Rectal smooth muscle tissue (tissue), 1 donor: ENCODE data around the gene CFAP410.
"Not testable (repeated sequence)": the region's sequence is repeated elsewhere in the genome, so short reads cannot be mapped to it uniquely, and the experiment has no call there.

ENCODE experiments used
- H3K27ac ChIP-seq: one replicate; pipeline ENCODE4 v1.7.0; 2013; ENCODE audit warnings: low read depth, low read length, inconsistent platforms
- H3K27me3 ChIP-seq: one replicate; pipeline ENCODE4 v1.7.0; 2013; ENCODE audit warnings: low read length; ENCODE audit not compliant: control insufficient read depth, insufficient read depth
- H3K36me3 ChIP-seq: one replicate; pipeline ENCODE4 v1.7.0; 2013; ENCODE audit warnings: low read length; ENCODE audit not compliant: control insufficient read depth, insufficient read depth
- H3K4me1 ChIP-seq: one replicate; pipeline ENCODE4 v1.7.0; 2013; ENCODE audit warnings: low read length; ENCODE audit not compliant: control insufficient read depth, insufficient read depth
- H3K4me3 ChIP-seq: one replicate; pipeline ENCODE4 v1.7.0; 2013; ENCODE audit warnings: low read length
- H3K9ac ChIP-seq: one replicate; pipeline ENCODE4 v1.7.0; 2013; ENCODE audit warnings: low read length

The CFAP410 gene

DNA sequence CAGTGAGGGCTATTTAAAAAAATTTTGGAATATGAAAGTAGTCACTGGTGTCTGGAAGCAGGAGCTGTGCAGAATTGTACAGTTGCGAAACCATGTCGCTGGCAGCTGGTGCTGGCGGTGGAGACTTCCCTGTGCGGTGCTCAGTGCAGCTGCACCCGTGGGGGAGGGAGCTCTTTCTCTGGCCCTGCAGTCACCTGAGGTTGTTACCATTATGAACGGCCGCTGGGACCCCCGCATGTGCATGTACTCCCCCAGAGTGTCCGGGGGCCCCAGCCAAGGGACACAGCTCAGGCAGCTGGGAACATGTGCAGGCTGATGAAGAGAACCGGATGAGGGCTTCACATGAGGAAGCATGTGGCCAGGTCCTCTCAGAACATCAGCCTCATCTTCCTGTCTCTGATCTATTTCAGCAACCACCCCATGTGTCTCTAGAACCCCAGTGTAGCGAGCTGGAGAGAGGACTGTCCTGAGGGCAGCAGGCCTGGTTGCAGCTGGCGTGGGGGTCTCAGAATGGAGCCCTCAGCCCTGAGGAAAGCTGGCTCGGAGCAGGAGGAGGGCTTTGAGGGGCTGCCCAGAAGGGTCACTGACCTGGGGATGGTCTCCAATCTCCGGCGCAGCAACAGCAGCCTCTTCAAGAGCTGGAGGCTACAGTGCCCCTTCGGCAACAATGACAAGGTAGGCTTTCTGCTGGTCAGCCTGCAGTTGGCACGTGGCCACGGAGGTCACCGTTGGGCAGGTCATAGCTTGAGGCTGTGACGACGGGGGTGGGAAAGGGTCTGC, 14.2 kb upstream of the CFAP410 start, which contains the start of gene TRPM2:
TSS of gene TRPM2 (plus strand) at position 431 of the 780 bp plus-strand sequence. CDS start at position 511, 80 bp downstream.
- Histone ChIP-seq H3K9ac (no peak within 1 kb of the TSS), H3K27me3 (peaks cover 4% of the 10 kb centered on the region), H3K4me1 (no peaks in the 10 kb centered on the region), H3K4me3 (peak within 1 kb of the TSS; percentile 49), H3K27ac (no peak within 1 kb of the TSS), H3K36me3 (no peaks in the 10 kb centered on the region)

- Histone ChIP-seq H3K9ac (no peak overlapping the region), H3K27ac (no peak overlapping the region), H3K27me3 (peaks cover 4% of the 10 kb centered on the region), H3K4me1 (no peaks in the 10 kb centered on the region), H3K36me3 (no peaks in the 10 kb centered on the region), H3K4me3 (no peak overlapping the region)
Measured at GRCh38 chr21:44352253-44352860, 13.2 kb upstream of the CFAP410 start.

- peaks cover 4% of the 10 kb centered on the region for H3K27me3 ChIP-seq
- no peak overlapping the region for H3K27ac ChIP-seq
- no peaks in the 10 kb centered on the region for H3K36me3 ChIP-seq
- no peaks in the 10 kb centered on the region for H3K4me1 ChIP-seq
- no peak overlapping the region for H3K4me3 ChIP-seq
- H3K9ac ChIP-seq, result no peak overlapping the region
Measured at GRCh38 chr21:44351535-44352252, 12.5 kb upstream of the CFAP410 start.

GRCh38 chr21:44350773-44351481, 11.7 kb upstream of the CFAP410 start:
- Histone ChIP-seq H3K27me3 (peaks cover 4% of the 10 kb centered on the region), H3K4me1 (no peaks in the 10 kb centered on the region), H3K36me3 (no peaks in the 10 kb centered on the region), H3K9ac (no peak overlapping the region), H3K4me3 (no peak overlapping the region), H3K27ac (no peak overlapping the region)

DNA sequence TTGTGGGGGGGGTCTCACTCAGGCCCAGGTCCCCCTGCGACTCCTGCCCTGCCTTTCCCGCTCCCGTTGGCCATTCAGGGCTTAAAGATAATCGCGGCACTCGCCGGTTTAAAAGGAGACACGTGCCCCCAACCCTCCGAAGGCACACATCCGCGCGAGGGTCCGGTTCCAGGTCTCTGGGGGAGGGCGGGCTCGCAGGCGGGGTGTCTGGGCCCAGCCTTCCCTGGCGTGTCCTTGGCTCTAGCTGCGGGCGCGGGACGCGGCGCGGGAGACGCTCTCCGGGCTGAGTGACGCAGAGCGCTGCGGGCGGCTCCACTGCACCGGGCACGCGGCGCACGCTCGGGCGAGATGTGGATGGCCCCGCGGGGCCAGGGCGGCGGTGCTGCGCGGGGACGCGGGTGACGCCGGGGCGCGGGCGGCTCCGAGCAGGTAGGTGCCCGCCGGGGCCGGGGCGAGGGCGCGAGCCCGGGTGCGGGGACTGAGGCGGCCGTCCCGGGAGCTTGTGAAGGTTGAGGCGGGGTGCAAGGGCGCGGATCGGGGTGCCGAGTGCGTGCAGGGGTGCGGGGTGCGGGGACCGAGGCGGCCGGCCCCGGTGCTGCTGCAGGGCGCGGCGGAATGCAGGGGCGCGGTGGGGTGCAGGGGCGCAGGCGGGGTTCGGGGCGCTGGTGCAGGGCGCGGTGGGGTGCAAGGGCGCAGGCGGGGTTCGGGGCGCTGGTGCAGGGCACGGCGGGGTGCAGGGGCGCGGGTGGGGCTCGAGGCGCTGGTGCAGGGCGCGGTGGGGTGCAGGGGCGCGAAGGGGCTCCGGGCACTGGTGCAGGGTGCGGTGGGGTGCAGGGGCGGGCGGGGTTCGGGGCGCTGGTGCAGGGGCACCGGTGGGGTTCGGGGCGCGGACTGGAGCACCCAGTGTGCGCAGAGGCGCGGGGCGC, 10.9 kb upstream of the CFAP410 start:
- Histone ChIP-seq H3K27me3 (peaks cover 4% of the 10 kb centered on the region), H3K27ac (no peak overlapping the region), H3K4me3 (no peak overlapping the region), H3K9ac (no peak overlapping the region), H3K36me3 (no peaks in the 10 kb centered on the region), H3K4me1 (no peaks in the 10 kb centered on the region)

DNA sequence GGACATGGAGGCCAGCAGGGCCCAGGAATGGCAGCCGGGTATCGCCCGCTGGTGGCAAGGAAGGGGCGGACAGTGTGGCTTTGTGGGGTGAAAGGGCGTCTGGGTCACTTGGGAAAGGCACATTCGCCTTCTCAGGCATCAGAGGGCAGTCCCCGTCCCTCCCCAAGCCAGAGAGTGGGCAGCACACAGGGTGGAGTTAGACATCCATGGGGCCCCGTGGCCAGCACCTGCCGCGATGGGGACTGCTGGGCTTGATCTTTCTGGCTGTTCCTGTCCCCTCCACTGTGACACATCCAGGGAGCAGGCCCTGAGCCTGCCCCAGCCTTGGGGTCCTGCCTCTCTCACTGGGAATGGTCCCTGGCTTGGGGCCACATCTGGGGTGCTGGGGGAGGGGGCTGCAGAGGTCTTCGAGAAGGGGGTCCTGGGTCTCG, 10.2 kb upstream of the CFAP410 start:
- no peak overlapping the region for H3K27ac ChIP-seq
- no peaks in the 10 kb centered on the region for H3K36me3 ChIP-seq
- no peaks in the 10 kb centered on the region for H3K4me1 ChIP-seq
- no peak overlapping the region for H3K4me3 ChIP-seq
- peaks cover 4% of the 10 kb centered on the region for H3K27me3 ChIP-seq
- no peak overlapping the region for H3K9ac ChIP-seq

- Histone ChIP-seq H3K36me3 (no peaks in the 10 kb centered on the region), H3K4me3 (no peak overlapping the region), H3K27me3 (peaks cover 4% of the 10 kb centered on the region), H3K27ac (no peak overlapping the region), H3K9ac (no peak overlapping the region), H3K4me1 (no peaks in the 10 kb centered on the region)
Measured at GRCh38 chr21:44348861-44349260, 9.7 kb upstream of the CFAP410 start.

DNA sequence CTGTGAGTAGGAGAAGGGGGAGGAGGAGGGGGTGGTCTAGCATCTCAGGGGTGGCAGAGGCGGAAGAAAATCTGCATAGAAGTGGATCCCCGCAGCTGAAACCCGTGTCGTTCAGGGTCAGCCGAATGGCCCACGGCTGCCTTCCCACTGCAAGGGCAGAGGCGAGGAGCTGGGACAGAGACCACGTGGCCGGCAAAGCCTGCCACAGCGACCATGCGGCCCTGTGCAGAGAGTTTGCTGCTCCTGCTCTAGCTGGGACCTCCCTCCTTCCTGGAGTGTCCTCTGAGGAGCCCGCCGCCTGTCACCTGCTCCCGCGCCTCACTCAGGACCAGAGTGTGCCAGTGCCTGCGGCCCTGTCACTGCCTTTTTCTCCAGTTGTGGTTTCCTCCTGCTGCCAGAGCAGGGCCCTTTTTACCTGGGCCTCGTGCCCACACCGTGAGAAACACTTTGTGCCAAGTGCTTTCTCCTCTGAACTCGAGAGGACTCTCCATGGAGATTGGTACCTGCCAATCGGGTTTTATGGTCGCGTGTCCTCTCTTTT, 8.8 kb upstream of the CFAP410 start:
- H3K4me3 ChIP-seq, result no peak overlapping the region
- H3K4me1 ChIP-seq, result no peaks in the 10 kb centered on the region
- peaks cover 4% of the 10 kb centered on the region for H3K27me3 ChIP-seq
- no peak overlapping the region for H3K27ac ChIP-seq
- no peak overlapping the region for H3K9ac ChIP-seq
- no peaks in the 10 kb centered on the region for H3K36me3 ChIP-seq

GRCh38 chr21:44345495-44345894, 6.3 kb upstream of the CFAP410 start:
- peaks cover 4% of the 10 kb centered on the region for H3K27me3 ChIP-seq

GRCh38 chr21:44344541-44345183, 5.5 kb upstream of the CFAP410 start:
- Histone ChIP-seq H3K36me3 (no peaks in the 10 kb centered on the region), H3K4me1 (peaks cover 6% of the 10 kb centered on the region), H3K27me3 (peaks cover 4% of the 10 kb centered on the region), H3K4me3 (no peak overlapping the region), H3K9ac (no peak overlapping the region), H3K27ac (no peak overlapping the region)

More at GRCh38 chr21:44345495-44345894, 6.3 kb upstream of the CFAP410 start:
- Histone ChIP-seq H3K9ac (no peak overlapping the region), H3K36me3 (no peaks in the 10 kb centered on the region), H3K4me1 (no peaks in the 10 kb centered on the region), H3K4me3 (no peak overlapping the region), H3K27ac (no peak overlapping the region)

DNA sequence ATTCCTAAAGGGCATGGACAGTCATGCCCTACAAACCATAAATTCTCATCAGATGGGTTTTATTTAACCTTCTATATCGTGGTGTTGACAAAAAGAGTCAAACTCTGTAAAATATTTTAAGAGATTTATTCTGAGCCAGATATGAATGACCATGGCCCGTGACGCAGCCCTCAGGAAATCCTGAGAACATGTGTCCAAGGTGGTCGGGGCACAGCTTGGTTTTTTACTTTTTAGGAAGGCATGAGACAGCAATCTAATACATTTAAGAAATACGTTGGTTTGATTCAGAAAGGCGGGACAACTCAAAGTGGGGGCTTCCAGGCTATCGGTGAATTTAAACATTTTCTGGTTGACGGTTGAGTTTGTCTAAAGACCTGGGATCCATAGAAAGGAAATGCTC, 3.8 kb upstream of the CFAP410 start:
- not testable (repeated sequence) for H3K36me3 ChIP-seq, H3K27me3 ChIP-seq, H3K4me3 ChIP-seq, H3K9ac ChIP-seq, H3K27ac ChIP-seq
- peaks cover 11% of the 10 kb centered on the region for H3K4me1 ChIP-seq
